ENCODE results near the gene AP3B1.

DNA sequence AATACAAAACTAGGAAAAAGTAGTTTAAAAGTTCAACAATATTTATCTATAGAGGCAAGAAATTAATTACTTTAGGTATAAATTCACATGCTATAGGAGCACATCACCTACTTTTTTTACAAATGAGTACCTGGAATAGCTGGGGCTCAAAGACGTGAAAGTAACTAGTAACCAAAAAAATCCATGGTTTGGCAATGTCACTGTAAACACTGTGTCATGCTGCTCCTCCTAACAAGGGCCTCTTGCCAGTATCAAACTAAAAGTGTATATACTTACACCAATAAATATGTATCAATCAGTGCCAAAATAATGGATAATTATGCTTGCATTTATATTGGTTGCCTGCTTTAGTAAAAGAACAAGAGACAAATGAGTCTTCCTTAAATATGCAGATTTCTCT is 78.9 kb downstream of the AP3B1 start:
- TF ChIP-seq, protein P1, sequence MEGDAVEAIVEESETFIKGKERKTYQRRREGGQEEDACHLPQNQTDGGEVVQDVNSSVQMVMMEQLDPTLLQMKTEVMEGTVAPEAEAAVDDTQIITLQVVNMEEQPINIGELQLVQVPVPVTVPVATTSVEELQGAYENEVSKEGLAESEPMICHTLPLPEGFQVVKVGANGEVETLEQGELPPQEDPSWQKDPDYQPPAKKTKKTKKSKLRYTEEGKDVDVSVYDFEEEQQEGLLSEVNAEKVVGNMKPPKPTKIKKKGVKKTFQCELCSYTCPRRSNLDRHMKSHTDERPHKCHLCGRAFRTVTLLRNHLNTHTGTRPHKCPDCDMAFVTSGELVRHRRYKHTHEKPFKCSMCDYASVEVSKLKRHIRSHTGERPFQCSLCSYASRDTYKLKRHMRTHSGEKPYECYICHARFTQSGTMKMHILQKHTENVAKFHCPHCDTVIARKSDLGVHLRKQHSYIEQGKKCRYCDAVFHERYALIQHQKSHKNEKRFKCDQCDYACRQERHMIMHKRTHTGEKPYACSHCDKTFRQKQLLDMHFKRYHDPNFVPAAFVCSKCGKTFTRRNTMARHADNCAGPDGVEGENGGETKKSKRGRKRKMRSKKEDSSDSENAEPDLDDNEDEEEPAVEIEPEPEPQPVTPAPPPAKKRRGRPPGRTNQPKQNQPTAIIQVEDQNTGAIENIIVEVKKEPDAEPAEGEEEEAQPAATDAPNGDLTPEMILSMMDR (IDR thresholded peaks at IDR 0.05; ENCODE audit: insufficient read depth, low read length), result no peak
- TF ChIP-seq POLR2AphosphoS5 (IDR thresholded peaks at IDR 0.05; ENCODE audit: low read depth) (no peak), GABPA (IDR thresholded peaks at IDR 0.05; ENCODE audit: low read depth) (no peak), SPI1 (IDR thresholded peaks at IDR 0.05; ENCODE audit: borderline replicate concordance, low read depth) (no peak)
- TF ChIP-seq, protein P2, sequence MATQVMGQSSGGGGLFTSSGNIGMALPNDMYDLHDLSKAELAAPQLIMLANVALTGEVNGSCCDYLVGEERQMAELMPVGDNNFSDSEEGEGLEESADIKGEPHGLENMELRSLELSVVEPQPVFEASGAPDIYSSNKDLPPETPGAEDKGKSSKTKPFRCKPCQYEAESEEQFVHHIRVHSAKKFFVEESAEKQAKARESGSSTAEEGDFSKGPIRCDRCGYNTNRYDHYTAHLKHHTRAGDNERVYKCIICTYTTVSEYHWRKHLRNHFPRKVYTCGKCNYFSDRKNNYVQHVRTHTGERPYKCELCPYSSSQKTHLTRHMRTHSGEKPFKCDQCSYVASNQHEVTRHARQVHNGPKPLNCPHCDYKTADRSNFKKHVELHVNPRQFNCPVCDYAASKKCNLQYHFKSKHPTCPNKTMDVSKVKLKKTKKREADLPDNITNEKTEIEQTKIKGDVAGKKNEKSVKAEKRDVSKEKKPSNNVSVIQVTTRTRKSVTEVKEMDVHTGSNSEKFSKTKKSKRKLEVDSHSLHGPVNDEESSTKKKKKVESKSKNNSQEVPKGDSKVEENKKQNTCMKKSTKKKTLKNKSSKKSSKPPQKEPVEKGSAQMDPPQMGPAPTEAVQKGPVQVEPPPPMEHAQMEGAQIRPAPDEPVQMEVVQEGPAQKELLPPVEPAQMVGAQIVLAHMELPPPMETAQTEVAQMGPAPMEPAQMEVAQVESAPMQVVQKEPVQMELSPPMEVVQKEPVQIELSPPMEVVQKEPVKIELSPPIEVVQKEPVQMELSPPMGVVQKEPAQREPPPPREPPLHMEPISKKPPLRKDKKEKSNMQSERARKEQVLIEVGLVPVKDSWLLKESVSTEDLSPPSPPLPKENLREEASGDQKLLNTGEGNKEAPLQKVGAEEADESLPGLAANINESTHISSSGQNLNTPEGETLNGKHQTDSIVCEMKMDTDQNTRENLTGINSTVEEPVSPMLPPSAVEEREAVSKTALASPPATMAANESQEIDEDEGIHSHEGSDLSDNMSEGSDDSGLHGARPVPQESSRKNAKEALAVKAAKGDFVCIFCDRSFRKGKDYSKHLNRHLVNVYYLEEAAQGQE (IDR thresholded peaks at IDR 0.05; ENCODE audit: insufficient replicate concordance, low read depth), result no peak
